Peyer's patch (tissue), 4 donors: Measurements from ENCODE around the gene BMF. TPM values are rescaled to one million over a fixed set of nuclear protein-coding genes. Genes with fewer than 3 reads are reported as not detected.

Experiments used
- DNase-seq, 3 donors: peaks; one replicate each; pipeline ENCODE4 v3.0.0-alpha.2; 2017 to 2019
- H3K27ac ChIP-seq, 4 donors: fragments of 200-600 bp; sonication (generic); one replicate each; pipeline ENCODE4 v1.5.1; 2016 to 2019
- H3K27me3 ChIP-seq, 2 donors: fragments of 200-600 bp; sonication (generic); one replicate each; pipeline ENCODE4 v1.5.1; 2019
- H3K36me3 ChIP-seq, 3 donors: fragments of 200-600 bp; sonication (generic); one replicate each; pipeline ENCODE4 v1.5.1; 2016 to 2019
- H3K4me1 ChIP-seq, 4 donors: fragments of 200-600 bp; sonication (generic); one replicate each; pipeline ENCODE4 v1.5.1; 2016 to 2019
- H3K4me3 ChIP-seq, 4 donors: fragments of 200-600 bp; sonication (generic); 1 replicate in 3 of 4; 2 replicates in 1 of 4; pipeline ENCODE4 v1.5.1; 2016 to 2019; ENCODE audit warnings: mild to moderate bottlenecking in 1 of 4
- H3K9me3 ChIP-seq, 4 donors: fragments of 200-600 bp; sonication (generic); one replicate each; pipeline ENCODE4 v1.5.1; 2016 to 2019; ENCODE audit warnings: mild to moderate bottlenecking in 1 of 4
- POLR2A ChIP-seq, 2 donors: fragments of 450-650 bp; IDR thresholded peaks; one replicate each; pipeline ENCODE4 v1.5.1; 2017; ENCODE audit warnings: antibody characterized with exemption in 2 of 2, mild to moderate bottlenecking in 2 of 2, moderate library complexity in 2 of 2
- total RNA-seq, 4 donors: library from RNA; depleted of rRNA; stranded (reverse); fragments of >200 nt; gene quantifications; one replicate each; pipeline ENCODE4 v1.1.0, GENCODE V29; 2016
- TF ChIP-seq, protein P1 (sequence below), 6 experiments: fragments of 450-650 bp in 4 of 6; fragments of 200-600 bp in 2 of 6; sonication (generic) in 1 of 6; IDR thresholded peaks; one replicate each; pipeline ENCODE4 v1.5.1; 2017 to 2019; ENCODE audit warnings: antibody characterized with exemption in 6 of 6, mild to moderate bottlenecking in 3 of 6, moderate library complexity in 1 of 6

BMF gene
- total RNA-seq, 4 donors from 2014 or later: 13.5 to 98.2 (median 26.1) TPM

DNA sequence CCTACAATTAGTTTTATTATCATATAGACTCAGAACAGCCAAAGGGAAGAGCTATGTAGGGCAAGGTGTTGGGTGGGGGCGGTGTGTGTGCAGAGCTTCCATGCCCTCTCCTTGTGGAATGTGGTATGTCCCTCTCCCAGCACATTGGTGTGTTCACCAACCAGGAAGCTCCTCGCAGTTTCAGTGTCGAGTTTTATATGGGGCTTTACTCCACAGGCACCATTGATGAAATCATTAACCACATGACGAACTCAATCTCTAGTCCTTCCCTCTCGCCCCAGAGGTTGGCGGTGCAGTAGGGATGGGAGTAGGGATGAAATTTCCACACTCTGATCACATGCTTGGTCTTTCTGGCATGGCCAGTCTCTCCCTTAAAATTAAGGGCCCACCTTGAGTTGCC, 56.1 kb downstream of the BMF start:
- Histone ChIP-seq H3K4me1 (peaks cover 9 to 60% (median 55%) of the 10 kb centered on the region in 4 donors), H3K4me3 (no peak overlapping the region), H3K36me3 (no peaks in the 10 kb centered on the region), H3K27me3 (no peaks in the 10 kb centered on the region), H3K27ac (peak overlapping the region in 3 of 4 donors; percentile 61 to 92 (median 80)), H3K9me3 (no peaks in the 10 kb centered on the region)
- DNase-seq: peak; percentile 14 to 75 (median 72)
- peak in 1 of 2 donors; percentile 53 for TF ChIP-seq POLR2A (IDR thresholded peaks at IDR 0.05)
- TF ChIP-seq, protein P1, sequence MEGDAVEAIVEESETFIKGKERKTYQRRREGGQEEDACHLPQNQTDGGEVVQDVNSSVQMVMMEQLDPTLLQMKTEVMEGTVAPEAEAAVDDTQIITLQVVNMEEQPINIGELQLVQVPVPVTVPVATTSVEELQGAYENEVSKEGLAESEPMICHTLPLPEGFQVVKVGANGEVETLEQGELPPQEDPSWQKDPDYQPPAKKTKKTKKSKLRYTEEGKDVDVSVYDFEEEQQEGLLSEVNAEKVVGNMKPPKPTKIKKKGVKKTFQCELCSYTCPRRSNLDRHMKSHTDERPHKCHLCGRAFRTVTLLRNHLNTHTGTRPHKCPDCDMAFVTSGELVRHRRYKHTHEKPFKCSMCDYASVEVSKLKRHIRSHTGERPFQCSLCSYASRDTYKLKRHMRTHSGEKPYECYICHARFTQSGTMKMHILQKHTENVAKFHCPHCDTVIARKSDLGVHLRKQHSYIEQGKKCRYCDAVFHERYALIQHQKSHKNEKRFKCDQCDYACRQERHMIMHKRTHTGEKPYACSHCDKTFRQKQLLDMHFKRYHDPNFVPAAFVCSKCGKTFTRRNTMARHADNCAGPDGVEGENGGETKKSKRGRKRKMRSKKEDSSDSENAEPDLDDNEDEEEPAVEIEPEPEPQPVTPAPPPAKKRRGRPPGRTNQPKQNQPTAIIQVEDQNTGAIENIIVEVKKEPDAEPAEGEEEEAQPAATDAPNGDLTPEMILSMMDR (IDR thresholded peaks at IDR 0.05): peak in 1 of 6 experiments; percentile 16

DNA sequence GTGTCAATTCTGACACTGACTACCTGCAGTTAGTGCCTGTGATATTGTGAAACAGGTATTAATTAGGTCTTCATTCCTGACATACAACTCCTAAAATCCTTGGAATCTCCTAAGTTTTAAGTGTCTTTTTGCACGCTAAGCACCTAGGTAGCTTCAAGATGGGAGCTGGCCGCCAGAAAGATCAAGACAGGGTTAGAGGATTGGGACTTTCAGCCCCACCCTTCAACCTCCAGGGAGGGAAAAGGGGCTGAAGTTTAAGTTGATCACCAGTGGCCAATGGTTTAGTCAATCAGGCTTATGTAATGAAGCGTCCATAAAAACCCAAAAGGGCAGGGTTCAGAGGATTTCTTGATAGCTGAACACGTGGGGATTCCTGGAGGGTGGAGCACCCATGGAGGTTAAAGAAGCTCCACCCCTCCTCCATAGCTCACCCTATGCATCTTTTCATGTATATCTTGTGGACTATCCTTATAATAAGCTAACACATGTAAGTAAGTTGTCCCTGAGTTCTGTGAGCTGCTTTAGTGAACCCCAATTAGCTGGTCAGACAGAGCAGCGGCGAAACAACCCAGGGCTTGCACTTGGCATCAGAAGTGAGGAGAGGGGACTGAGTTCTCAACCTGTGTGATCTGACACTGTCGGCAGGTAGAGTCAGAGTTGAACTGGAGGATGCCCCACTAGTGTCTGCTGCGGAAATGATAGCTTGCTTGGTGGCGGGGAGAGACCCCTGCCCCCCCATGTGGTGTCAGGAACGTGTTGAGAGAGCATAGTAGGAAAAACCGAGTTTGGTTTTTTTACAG, 56.9 kb downstream of the BMF start:
- Histone ChIP-seq H3K4me1 (peaks cover 15 to 68% (median 62%) of the 10 kb centered on the region in 4 donors), H3K36me3 (no peaks in the 10 kb centered on the region), H3K4me3 (no peak overlapping the region), H3K27me3 (no peaks in the 10 kb centered on the region), H3K9me3 (no peaks in the 10 kb centered on the region), H3K27ac (peak overlapping the region in 3 of 4 donors; percentile 61 to 92 (median 80))
- peak; percentile 12 to 74 (median 59) for DNase-seq
- TF ChIP-seq, protein P1 (IDR thresholded peaks at IDR 0.05): no peak
- no peak for TF ChIP-seq POLR2A (IDR thresholded peaks at IDR 0.05)

DNA sequence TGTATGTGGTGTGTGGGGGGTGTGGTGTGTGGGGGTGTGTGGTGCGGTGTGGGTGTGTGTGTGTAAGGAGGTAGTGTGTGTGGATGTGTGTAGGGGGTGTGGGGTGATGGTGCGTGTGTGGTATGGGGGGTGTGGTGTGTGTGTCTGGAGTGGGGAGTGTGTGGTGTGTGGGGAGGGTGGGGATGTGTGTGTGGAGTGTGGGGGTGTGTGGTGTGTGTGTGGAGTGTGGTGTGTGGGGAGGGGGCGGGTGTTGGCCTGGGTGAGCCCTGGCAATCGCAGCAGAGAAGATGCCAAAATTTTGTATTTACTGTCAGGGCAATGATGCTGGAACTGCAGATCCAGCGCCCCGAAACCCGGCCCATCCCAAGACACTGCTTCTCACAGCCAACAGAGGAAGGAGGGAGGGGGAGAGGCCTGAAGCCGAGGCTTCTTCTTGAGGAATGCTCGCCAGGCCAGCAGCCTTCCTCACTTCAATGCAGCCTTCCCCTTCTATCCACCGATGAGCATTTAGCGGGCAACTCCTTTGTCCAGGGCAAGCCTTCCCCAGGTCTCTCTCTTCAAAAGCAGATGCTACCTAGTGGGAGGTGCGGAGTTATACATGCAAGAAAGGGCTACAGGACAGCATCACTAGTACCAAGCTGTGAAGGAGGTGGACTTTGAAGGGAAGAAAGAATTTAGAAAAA, 57.8 kb downstream of the BMF start:
- Histone ChIP-seq H3K9me3 (no peaks in the 10 kb centered on the region), H3K27me3 (no peaks in the 10 kb centered on the region), H3K4me3 (no peak overlapping the region), H3K4me1 (peaks cover 15 to 77% (median 64%) of the 10 kb centered on the region in 4 donors), H3K27ac (peak overlapping the region in 2 of 4 donors; percentile 73 to 92), H3K36me3 (no peaks in the 10 kb centered on the region)
- DNase-seq: peak in 1 of 3 donors; percentile 15
- TF ChIP-seq POLR2A (IDR thresholded peaks at IDR 0.05): no peak
- TF ChIP-seq, protein P1 (IDR thresholded peaks at IDR 0.05): no peak

DNA sequence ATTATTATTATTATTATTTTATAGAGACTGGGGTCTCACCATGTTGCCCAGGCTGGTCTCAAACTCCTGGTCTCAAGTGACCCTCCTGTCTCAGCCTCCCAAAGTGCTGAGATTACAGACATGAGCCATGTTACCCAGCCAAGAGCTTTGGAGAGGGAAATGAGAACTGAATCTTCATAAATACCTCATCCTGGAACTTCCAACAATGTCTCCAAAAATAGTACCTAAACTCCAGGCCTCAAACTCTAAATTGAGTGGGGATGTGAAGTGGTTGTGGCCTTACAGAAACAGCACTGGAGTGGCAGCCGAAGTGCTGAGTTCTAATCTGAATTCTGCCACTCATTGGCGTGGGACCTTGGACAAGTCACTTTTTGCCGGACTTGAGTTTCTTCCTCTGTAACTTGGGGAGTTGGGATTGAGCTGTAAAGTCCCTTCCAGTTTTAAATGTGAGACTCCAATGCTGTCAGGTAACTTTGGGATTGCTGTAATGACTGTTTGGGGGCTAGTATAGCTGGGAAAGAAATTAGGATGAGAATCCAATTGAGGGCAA, 59.7 kb downstream of the BMF start:
- Histone ChIP-seq H3K4me1 (peaks cover 17 to 65% (median 51%) of the 10 kb centered on the region in 4 donors), H3K36me3 (no peaks in the 10 kb centered on the region), H3K27me3 (no peaks in the 10 kb centered on the region), H3K27ac (peak overlapping the region in 3 of 4 donors; percentile 72 to 79 (median 78)), H3K4me3 (no peak overlapping the region), H3K9me3 (no peaks in the 10 kb centered on the region)
- DNase-seq: no peak
- no peak for TF ChIP-seq POLR2A (IDR thresholded peaks at IDR 0.05)
- TF ChIP-seq, protein P1 (IDR thresholded peaks at IDR 0.05): no peak

DNA sequence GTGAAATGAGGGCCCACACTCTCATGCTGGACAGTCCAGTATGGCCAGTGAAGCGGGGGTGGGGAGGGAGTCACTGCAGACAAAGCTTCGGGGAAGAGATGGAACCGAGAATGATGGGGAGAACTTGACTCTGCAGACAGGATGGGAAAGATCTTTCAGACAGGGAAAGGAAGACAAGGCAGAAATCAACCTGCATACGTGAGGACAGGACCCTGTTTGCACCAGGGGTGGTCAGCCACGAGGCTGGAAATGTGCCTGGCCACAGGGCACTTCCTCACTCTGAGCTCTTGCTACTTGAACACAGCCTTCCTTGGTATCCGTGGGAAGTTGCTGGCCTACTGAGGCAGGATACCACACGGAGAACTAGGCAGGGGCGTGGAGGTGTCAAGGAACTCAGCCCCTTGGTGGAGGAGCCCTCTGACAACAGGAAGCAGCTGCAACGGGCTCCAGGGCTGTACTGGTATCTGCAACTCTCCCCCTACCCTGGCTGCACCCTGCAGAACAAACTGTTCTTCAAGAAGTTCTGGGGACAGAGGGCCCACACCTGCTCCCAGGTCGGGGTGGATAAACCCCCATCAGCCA, 60.4 kb downstream of the BMF start:
- peaks cover 17 to 58% (median 45%) of the 10 kb centered on the region in 4 donors for H3K4me1 ChIP-seq
- TF ChIP-seq, protein P1 (IDR thresholded peaks at IDR 0.05): no peak
- no peak for TF ChIP-seq POLR2A (IDR thresholded peaks at IDR 0.05)

More for the DNA sequence above, 60.4 kb downstream of the BMF start:
- Histone ChIP-seq H3K9me3 (no peaks in the 10 kb centered on the region), H3K27me3 (no peaks in the 10 kb centered on the region), H3K36me3 (no peaks in the 10 kb centered on the region), H3K4me3 (no peak overlapping the region), H3K27ac (peak overlapping the region; percentile 72 to 87 (median 78))
- peak in 2 of 3 donors; percentile 92 to 93 for DNase-seq
